Activated CD8-positive, alpha-beta T cell treated with anti-CD3 and anti-CD28 coated beads for 36 hours (primary cell): ENCODE results near the gene CTDSPL. TPM values are rescaled to one million over a fixed set of nuclear protein-coding genes. Genes with fewer than 3 reads are reported as not detected.

Source experiments
- ATAC-seq: fragments of 200-7000 bp; cut with Tn5 transposase; one replicate; pipeline ENCODE4 v1.10.0; 2021; ENCODE audit warnings: mild to moderate bottlenecking, moderate library complexity
- CTCF ChIA-PET: fragments of 350-600 bp; sonication (Branson Sonifier 250); formaldehyde crosslinking; loops from one replicate; lab custom pipeline; 2021; ENCODE audit warnings: antibody characterized with exemption; lab: Charles Lee
- POLR2A ChIA-PET: fragments of 350-600 bp; sonication (Branson Sonifier 250); formaldehyde crosslinking; loops from one replicate; lab custom pipeline; 2021; ENCODE audit warnings: antibody characterized with exemption; lab: Charles Lee
- DNase-seq: peaks from one replicate; pipeline ENCODE4 v3.0.0-alpha.2; 2020
- H3K27ac Mint-ChIP-seq: one replicate; pipeline ENCODE4 v1.8.0; 2021; ENCODE audit warnings: mild to moderate bottlenecking, mixed read lengths
- H3K27me3 Mint-ChIP-seq: one replicate; pipeline ENCODE4 v1.8.0; 2021; ENCODE audit warnings: mixed read lengths
- H3K36me3 Mint-ChIP-seq: one replicate; pipeline ENCODE4 v1.8.0; 2021; ENCODE audit warnings: low read depth, mixed read lengths
- H3K4me1 Mint-ChIP-seq: one replicate; pipeline ENCODE4 v1.8.0; 2021; ENCODE audit warnings: low read depth, mixed read lengths
- H3K4me3 Mint-ChIP-seq: one replicate; pipeline ENCODE4 v1.8.0; 2021; ENCODE audit warnings: mild to moderate bottlenecking, moderate library complexity, mixed read lengths
- H3K9me3 Mint-ChIP-seq: one replicate; pipeline ENCODE4 v1.8.0; 2021; ENCODE audit warnings: mixed read lengths
- CTCF ChIP-seq: fragments of 200-600 bp; IDR thresholded peaks from one replicate; pipeline ENCODE4 v1.8.0; 2022; ENCODE audit warnings: antibody characterized with exemption, mild to moderate bottlenecking
- intact Hi-C: fragments of 100-400 bp; cut with micrococcal nuclease; formaldehyde crosslinking; loops from one replicate; pipeline ENCODE4 v1.10.0; 2022
- total RNA-seq, 2 experiments: library from RNA; stranded (reverse); gene quantifications; one replicate each; pipeline ENCODE4 v1.2.3, GENCODE V29; 2021

The CTDSPL gene
- total RNA-seq, 2 experiments from 2014 or later, result 1.2 to 1.7 TPM

DNA sequence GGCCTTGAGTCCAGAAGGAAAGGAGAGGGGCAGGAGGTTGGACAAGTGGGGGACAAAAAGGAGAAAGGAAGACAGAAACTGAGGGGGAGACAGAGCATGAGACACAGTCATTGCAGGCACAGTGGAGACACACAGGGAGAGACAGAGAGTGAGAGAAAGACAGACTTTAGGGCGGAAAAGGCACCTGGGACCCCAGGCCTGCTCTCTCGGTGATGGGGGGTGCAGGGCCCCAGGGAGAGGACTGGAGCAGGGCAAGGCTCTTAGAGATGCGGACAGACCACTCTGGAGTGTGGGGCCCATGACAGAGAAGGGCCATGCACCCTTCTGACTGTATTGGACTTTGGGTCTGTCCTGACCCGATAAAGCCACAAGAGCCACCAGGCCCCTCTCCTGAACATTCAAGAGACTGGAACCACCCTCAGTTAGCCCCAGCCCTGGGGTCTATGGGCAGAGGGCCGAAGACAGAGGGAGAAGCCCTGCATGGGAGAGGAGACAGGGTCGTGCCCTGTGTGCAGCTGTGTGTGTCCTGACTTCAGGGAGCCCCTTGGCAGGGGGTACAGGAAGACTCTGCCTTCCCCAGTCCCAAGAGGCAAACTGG, 155.3 kb downstream of the CTDSPL start:
- Mint-ChIP-seq H3K36me3 (peaks cover 27% of the 10 kb centered on the region), H3K4me3 (no peak overlapping the region), H3K27me3 (no peaks in the 10 kb centered on the region), H3K9me3 (peaks cover 8% of the 10 kb centered on the region), H3K27ac (no peak overlapping the region), H3K4me1 (no peaks in the 10 kb centered on the region)
- intact Hi-C loops, result no loop called here
- TF ChIP-seq CTCF, result no peak
- ChIA-PET POLR2A (no interaction called here), CTCF (interaction anchor here (2.2 kb wide), 1 partner anchor 13 kb away, joined by 8 read pairs; no protein-coding TSS in a partner anchor)
- ATAC-seq (no peak), DNase-seq (no peak)

- Mint-ChIP-seq H3K9me3 (peaks cover 8% of the 10 kb centered on the region), H3K4me1 (no peaks in the 10 kb centered on the region), H3K36me3 (peaks cover 27% of the 10 kb centered on the region), H3K4me3 (no peak overlapping the region), H3K27me3 (no peaks in the 10 kb centered on the region), H3K27ac (no peak overlapping the region)
- TF ChIP-seq CTCF, result no peak
- DNase-seq, result no peak
- ChIA-PET CTCF (interaction anchor here (0.9 kb wide), 1 partner anchor 14 kb away, joined by 4 read pairs; no protein-coding TSS in a partner anchor), POLR2A (interaction anchor here (0.6 kb wide), 1 partner anchor 9 kb away, joined by 3 read pairs; no protein-coding TSS in a partner anchor)
- ATAC-seq, result no peak
- intact Hi-C loops, result no loop called here
Measured at GRCh38 chr3:38017445-38018295, 156.0 kb downstream of the CTDSPL start.

DNA sequence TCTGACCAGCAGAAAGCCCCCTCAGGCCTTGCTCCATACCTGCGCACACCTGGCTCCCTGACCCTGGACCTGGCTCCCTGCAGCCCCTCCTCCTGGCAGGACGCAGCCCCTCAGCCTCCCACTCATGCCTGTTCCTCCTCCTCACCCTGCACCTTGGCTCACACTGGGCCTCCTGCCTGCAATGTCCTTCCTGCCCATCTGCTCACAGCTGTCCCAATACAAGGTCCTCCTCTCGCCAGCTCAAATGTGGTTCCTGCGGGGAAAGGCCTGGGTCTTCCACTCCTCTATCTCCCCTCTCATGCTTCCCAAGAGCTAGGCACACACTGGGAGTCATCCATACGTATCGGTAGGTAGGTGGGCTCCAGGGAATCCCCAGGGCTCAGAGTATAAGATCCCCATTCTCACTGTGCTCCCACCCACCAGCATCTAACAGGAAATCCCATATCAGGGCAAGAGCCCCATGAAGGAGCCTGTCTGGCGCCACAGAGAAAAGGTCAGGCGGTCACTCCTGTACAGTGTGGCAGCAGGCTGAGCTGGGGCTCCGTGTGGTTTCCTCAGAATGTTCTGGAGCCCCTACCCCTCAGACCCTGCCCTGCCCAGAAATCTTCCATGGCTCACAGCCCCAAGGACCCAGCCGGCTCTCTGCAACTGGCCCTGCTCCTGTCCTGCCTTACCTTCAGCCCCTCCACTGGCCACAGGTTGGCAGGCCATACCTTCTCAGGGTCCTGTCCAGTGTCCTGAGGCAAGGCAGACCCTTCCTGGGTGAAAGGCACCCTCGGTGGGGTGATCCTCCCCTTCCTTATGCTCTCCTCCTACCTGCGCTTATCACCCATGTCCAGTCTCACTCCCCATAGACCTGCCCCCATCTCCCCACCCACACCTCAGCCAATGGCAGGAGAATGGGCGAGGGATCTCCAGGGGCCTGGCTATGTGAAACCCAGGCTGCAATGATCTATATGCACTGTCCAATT, 156.9 kb downstream of the CTDSPL start:
- H3K36me3 Mint-ChIP-seq, result peaks cover 27% of the 10 kb centered on the region
- CTCF ChIA-PET, result interaction anchor here (0.9 to 4.2 kb wide), 2 partner anchors 15 to 16 kb away, joined by 4 to 21 read pairs; no protein-coding TSS in a partner anchor
- POLR2A ChIA-PET, result interaction anchor here (0.6 kb wide), 1 partner anchor 10 kb away, joined by 3 read pairs; no protein-coding TSS in a partner anchor

More for the DNA sequence above, 156.9 kb downstream of the CTDSPL start:
- Mint-ChIP-seq H3K9me3 (peaks cover 8% of the 10 kb centered on the region), H3K4me1 (peaks cover 7% of the 10 kb centered on the region), H3K27me3 (no peaks in the 10 kb centered on the region), H3K27ac (no peak overlapping the region), H3K4me3 (no peak overlapping the region)
- no peak for TF ChIP-seq CTCF
- intact Hi-C loops, result no loop called here
- ATAC-seq, result no peak
- DNase-seq, result no peak
